GM19438 (cell line): ENCODE data around the gene AASS.

Experiments
- ATAC-seq: cut with Tn5 transposase; IDR thresholded peaks from one replicate; pipeline ENCODE4 v1.9.1; 2021; ENCODE audit warnings: low read depth; ENCODE audit not compliant: unreplicated experiment

Gene AASS

DNA sequence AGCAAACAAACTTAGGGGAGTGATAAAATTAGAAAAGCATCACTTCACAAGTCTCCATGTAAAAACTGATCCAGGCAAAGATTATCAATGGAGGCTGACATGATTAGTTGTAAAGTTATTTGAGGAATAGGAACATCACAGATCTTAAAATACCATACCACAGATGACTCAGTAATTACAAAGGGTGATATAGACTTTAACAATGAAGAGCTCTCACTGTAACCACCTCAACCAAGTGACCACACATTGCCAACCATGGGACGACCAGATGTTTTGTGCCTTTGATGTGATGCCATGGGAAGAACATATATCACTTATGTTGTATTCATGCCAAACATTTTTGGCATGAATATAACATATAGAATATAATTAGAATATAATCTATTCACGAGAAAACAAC, 11.7 kb downstream of the AASS start:
- no peak for ATAC-seq

DNA sequence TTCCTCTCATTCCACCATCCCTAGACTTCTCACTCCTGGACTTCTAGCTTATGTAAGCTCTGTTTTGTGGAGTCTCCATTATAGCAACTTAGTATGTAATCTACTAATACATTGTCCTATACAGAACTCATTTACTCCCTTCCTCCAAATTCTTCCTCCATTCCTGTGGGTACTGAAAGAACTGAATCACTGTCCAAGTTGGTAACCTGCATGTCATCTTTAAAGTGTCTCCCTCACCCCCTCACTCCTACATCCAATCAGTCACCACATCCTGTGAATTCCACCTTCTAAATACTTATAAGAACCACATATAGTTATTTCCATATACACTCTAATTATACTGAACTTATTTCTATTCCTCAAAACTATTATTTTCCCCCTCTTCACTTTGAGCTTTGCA, 20.3 kb downstream of the AASS start:
- no peak for ATAC-seq

DNA sequence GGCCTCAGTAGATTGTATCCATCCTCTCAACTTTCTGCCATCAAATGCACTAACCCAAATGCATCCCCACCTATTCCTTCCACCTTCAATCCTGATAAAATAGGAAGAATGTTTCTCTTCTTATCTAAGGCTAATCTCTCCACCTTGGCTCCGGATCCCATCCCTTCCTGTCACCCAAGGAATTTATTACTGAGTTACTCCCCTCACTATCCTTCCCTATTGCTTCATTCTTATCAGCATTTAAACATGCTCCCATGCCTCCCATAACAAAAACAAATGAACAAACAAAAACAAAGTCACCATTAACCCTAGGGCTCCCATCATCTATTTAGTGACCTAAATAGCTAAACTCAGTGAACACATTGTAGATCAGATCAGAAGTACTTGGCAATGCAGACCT, 25.3 kb downstream of the AASS start:
- no peak for ATAC-seq

DNA sequence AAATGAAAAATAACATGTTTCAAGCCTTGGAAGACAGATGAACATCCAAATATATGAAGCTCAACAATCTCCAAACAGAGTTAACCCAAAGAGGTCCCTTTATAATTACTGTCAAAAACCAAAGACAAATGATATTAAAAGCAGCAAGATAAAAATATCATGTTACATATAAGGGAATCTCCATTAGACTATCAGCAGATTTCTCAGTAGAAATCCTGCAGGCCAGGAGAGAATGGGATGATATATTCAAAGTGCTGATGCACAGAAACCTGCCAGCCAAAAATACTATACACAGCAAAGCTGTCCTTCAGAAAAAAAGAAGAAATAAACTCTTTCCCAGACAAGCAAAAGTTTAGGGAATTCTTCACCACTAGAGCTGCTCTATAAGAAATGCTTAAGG, 41.0 kb downstream of the AASS start:
- ATAC-seq = no peak

DNA sequence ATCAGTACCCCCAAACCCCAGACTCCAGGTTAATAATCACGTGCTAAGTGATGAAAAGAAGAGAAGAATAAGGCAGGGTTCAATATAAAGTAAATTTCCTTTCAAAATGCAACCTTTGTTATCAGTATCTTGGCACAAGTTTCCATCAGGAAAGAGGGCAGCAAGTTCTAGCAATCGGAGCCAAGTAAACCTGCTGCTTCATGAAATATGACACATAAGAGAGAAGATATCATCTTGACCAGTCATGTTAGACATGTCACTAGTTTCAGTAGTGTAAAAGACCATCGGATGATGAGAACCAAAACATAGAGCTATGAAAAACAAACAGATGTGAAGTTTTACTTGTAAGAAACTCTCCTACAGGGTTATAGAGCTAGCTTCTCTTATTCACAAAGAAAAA, 44.0 kb downstream of the AASS start:
- no peak for ATAC-seq

DNA sequence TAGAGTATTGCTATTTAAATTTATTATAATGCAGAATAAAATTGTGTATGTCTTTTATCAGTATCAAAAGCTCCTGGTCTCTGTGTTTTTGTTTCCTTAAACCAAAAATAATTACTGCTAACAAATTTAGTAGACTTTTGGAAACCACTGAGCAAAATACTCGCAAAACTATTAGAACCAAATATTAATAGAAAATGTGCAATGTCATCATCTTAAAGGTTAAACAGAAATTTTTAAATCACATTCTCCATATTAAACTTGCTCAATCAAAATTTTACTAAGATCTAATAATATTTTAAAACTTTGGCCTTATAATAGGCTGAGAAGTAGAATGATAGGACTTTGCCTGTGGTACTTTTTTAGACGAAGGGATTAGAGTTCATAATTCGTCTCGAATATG, 48.4 kb downstream of the AASS start:
- no peak for ATAC-seq

DNA sequence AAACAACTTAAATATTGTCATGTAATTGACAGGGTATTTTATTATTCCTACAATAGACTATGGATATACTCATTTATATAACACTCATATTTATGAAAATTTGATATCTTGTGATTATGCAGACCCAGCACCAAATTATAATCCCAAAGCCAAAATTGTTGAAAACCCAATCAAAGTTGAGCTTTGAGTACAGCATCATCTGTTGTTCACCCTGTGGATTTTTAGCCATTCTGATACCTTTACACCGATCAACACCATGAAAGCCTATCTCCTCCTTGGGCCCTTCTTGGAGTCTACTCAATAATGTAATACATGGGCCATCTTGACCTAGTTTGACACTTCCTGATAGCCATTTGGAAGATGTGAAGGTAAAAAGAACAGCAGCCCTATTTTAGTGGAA, 49.5 kb downstream of the AASS start:
- no peak for ATAC-seq

DNA sequence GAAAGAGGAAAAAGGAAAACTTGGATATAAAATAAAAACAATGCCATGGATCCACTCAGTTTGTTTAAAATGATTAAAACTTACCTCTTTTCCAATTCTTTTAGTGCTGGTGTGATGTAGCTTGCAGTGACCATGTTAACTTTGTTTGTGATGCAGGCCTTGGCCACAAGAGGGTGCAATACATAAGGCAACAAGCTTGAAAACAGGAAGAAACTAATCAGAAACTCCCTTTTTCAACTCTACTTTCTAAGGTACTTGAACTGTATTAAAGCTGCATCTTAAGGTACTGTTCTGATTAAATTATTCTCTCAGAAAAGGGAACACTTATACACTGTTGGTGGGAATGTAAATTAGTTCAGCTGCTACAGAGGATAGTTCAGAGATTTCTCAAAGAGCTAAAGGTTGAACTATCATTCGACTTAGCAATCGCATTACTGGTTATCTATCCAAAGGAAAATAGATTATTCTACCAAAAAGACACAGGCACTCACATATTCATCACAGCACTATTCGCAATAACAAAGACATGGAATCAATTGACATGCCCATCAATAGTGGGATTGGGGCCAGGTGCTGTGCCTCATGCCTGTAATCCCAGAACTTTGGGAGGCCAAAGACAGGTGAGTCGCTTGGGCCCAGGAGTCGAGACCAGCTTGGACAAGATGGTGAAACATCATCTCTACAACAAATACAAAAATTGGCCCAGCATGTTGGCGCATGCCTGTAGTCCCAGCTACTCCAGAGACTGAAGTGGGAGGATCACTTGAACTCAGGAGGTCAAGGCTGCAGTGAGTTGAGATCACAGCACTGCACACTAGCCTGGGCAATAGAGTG, 50.9 kb downstream of the AASS start:
- ATAC-seq = peak; percentile 92

DNA sequence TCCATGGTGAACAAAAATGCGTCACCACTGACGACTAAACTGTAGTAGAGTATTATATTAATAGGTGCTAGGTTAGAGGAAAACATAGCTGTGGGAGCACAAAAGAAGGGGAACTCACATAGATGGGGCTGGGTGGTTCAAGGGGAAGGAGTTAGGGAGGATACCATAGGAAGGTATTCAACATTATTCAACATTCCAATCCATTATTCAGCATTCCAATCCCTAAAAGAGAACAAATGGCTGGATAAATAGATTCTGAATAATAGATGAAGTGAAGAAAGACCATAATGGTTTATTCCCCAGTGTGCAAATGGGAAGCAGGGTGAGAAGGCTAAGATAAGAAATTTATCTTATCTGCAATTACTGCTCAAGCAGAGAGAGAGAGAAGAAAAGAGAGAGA, 61.4 kb downstream of the AASS start:
- ATAC-seq = no peak

DNA sequence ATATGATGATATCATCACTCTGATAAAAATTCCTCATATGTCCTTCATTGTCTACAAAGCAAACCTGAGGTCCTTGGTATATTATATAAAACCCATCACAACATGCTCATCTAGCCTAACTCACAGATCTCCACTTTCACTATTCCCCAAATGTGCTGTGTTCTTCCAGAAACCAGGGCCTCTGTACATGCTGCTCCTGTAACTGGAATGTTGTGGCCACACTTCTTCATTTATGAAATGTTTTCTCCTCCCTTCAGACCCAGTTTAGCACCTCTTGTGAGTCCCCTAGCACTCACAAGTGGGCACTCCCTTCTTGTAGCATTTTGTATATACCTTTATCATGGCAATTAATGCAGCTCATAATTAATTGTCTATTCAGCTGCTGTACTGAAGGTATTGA, 61.9 kb downstream of the AASS start:
- ATAC-seq = no peak

DNA sequence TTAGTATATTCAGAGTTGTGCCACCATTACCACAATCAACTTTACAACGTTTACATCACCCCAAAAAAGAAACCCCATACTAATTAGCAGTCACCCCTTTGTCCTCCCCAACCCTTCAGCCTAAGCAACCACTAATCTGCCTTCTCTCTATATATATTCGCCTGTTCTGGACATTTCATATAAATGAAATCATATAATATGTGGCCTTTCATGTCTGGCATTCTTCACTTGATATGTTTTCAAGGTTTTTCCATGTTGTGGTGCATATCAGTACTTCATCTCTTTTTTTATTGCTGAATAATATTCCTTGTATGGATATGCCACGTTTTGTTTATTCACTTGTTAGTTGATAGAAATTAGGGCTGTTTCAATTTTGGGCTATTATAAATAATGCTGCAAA, 70.4 kb downstream of the AASS start:
- no peak for ATAC-seq

DNA sequence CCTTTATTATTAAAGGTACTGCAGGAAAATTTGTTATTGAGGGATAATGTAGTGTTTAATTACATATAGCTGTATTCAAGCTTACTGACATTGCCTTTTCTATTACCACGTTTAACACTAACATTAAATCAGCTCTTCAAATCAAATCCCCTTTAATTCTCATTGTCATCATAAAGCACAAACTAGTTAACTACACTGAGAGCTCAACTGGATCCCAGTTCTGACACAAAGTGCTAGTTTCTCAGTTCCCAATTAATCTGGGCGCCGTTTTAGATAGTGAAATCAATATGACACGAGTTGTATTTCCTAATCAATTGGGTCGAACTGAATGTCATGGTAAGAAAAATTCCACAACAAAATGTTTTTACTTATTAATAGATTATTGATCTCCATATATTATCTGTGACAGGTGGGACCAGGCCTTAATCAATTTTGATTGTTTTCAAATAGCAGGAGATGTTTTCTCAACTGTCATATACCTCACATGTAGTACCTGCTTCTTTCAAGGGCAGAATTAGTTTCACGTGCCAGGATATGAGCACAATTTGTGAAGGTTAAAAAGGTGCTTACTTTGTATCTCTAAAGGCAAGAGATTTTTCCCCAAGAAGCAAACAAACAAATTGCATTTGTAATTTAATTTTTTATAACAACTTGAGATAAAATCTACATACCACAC, 71.0 kb downstream of the AASS start:
- ATAC-seq = no peak

DNA sequence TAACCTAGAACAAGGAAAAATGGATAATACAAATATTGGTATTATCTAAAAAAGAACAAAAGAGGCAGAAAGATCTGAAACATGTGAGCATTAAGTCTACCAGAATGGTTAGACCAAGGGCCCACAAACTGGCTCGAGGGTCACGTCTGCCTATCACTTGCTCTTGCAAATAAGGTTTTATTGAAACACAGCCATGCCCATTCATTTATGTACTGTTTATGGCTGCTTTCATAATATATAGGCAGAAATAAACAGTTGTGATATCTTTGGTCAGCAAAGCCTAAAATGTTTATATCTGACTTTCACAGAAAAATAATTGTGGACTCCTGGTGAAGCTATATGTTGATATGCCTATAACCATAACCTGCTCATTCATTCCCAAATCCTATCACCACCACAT, 71.8 kb downstream of the AASS start:
- ATAC-seq = no peak

DNA sequence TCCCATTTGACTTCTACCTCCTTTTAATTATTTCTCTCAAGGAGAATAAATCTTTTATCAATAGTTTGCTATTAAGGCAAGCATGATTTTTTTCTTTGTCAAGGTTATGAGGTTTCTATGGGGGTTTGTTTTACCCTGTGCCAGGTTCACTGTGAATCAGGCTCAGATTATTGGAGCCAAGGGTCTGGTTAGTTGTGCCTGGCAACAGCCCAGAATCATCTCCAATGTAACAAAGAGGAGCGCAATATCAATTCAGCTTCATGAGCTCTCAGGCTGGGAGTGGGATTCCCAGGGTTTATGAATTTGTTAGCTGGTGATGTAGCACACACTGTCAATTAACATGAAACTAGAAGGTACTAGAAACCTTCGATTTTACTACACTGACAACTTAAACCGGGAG, 73.2 kb downstream of the AASS start:
- no peak for ATAC-seq

DNA sequence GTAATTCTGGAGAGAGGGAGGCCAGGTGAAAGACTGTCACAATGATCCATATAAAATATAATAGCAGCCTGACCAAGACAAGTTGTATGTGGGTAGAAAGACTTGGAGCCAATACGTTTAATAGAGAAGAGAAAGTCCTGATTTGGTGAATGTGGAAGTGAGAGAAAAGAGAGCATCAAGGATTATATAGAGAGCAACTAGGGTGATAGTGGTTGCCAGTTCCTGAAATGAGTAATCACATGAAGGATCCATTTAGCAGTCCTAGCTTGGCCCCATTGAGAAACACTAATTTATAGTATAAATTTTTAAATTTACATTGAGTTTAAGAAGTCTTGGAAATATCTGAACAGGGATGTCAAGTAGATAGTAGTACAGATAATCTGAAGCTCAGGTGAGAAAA, 74.0 kb downstream of the AASS start:
- ATAC-seq = no peak

DNA sequence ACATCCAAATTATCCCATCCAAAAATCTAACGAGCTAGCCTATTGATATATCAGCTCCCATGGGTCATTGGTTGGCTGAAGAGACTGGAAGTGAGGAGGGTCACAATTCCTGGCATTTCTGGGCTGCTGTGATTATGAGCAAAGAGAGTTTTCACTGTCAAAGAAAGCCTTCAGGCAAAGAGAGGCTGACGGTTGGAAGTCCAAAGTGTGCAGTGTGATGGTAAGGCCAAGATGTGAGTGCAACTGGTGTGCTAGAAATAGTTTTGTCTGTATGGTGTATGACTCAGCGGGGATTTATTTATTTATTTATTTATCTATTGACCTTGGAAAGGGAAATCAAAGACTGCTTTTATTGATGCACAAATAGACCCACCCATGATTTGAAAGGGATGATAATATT, 75.0 kb downstream of the AASS start:
- no peak for ATAC-seq

DNA sequence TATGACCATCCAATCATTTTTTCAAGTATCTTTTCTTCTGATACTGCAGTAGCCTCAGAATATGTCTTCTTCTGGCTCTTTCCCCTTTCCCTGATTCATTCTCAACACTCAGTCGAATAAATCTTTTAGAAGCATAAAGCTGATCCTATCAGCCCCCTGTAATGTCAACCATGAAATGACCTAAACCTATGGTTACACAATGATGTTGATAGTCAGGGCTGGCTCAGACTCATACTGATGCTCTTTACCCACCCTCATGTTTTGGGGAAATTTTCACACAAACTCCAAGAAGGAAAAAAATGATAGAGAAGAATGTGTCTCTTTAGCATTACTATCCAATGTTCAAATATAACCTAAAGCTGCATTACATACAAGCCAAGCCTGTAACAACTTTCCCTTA, 76.0 kb downstream of the AASS start:
- ATAC-seq = no peak

DNA sequence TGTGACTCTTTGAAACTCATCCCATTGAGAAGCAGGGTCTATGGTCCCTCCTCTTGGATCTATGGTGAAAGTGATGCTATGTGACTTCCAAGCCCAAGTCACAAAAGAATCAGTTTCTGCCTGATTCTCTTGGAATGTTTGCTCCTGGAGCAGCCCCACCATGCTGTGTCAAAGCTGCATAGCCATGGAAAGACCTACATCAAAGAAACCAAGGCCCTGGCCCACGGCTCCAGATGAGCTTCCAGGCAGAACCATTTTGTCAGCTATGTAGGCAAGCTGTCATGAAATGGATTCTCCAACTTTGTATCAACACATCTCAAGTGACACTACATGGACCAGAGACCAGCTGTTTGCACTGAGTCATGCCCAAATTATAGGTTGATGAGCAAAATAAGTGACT, 77.0 kb downstream of the AASS start:
- no peak for ATAC-seq

DNA sequence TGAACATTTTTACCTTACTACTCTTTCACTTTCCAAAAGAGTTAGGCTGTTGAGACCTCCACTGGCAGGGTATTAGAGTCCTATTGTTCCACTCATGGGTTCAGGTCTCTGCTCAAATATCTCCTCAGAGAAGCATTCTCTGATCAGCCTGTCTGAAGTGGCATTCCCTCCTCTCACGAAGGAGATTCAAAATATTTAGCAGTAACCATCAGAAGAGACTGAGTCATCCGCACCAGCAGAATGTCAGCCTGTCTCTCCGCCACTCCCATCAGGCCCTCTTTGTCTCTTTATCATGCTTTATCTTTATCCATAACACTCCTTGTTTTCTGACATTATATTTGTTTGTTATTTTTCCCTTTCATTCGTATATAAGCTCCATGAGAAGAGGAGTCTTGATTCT, 79.1 kb downstream of the AASS start:
- ATAC-seq = no peak

DNA sequence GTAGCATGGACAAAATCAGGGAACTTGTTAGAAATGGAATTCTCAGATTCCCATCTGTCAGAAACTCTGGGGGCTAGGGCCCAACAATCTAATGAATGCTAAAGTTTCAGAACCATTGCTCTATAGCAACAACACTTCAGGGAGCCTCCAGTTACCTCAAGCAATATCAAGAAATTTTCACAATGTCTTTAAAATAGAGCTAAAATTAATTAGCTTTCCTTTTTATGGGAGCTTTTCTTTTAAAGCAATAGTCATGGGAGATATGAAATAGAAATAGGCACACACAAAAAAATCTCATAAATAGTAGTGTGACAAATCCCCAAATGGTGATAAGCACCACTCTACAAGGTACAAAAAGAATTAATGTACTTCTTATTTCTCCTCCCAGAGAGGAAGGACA, 80.9 kb downstream of the AASS start:
- ATAC-seq = no peak

DNA sequence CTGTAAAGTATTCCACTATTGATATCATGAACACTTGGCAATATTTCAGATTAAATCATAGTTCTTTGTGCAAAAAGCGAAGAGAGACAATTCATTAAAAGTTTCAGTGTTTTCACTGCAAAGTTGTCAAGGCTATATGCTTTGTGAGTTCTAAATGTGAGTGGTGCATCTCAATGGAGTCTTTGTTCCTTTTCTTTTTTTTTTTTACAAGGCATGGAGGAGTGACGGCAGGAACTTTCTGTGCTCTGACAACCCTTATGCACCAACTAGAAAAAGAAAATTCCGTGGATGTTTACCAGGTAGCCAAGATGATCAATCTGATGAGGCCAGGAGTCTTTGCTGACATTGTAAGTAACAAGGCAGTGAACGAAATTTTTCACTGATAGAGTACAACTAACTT, 84.5 kb downstream of the AASS start:
- ATAC-seq = no peak

DNA sequence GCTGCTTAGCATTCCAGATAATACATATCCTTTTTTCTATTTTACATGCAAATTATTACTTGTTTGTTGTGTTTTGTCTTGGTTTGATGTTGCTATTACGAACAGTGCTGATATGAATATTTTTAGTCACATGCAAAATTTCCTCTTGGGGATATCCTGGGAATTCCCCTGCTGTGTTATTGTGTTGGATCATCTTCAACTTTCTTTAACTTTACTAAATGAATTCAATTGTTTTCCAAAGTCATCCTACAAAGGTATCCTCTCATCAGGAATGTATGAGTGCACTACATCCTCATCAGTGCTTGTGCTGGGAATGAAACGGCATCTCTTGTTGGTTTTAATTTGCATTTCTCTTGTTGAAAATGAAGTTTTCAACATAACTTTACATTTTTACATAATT, 87.1 kb downstream of the AASS start:
- ATAC-seq = no peak
